NCI-H774 (cell line): Measurements from ENCODE around the gene GALNT17.

Source experiments
- DNase-seq: peaks from one replicate; lab custom pipeline; 2025; lab: John Stamatoyannopoulos, UW

GALNT17 gene

GRCh38 chr7:71459132-71459531, 327.2 kb downstream of the GALNT17 start:
- no peak for DNase-seq

GRCh38 chr7:71461572-71461971, 329.6 kb downstream of the GALNT17 start:
- no peak for DNase-seq

DNA sequence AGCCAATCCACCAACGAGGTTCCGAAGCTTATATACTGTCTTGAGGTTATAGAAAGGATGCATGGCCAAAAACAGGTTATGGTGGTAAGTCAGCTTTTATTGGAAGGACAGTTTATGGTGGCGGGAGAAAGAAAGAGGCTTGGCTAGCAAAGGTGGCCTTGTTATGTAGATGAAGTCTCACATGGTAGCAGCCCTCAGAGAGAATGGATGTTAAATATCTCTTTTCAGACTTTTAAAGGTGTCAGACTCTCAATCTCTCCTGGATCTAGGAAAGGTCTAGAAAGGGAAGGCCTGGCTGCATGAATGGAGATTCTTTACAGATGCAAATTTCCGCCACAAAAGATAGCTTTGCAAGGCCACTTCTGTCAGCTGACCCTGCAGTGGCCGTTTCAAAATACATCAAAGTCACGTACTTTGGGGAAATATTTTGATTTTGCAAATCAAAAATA, 333.8 kb downstream of the GALNT17 start:
- no peak for DNase-seq

GRCh38 chr7:71466448-71467145, 334.7 kb downstream of the GALNT17 start:
- DNase-seq: no peak

- no peak for DNase-seq
Measured at GRCh38 chr7:71470326-71470725, 338.4 kb downstream of the GALNT17 start.

DNA sequence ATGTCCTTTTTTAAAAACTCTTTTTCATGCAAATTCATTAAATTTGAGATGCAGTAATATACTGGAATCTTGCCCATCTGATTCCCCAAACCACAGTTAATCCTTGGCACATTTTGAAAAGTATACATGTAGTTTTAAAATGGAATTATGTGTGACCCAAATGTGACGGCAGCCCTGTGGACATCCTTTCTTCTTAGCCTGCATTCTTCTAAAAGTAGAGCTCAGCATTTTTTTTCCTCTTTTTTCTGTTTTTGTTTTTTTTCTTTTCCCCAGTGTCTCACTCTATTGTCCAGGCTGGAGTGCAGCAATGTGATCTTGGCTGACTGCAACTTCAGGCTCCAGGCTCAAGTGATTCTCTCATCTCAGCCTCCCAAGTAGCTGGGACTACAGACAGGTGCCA, 338.9 kb downstream of the GALNT17 start:
- DNase-seq: no peak

DNA sequence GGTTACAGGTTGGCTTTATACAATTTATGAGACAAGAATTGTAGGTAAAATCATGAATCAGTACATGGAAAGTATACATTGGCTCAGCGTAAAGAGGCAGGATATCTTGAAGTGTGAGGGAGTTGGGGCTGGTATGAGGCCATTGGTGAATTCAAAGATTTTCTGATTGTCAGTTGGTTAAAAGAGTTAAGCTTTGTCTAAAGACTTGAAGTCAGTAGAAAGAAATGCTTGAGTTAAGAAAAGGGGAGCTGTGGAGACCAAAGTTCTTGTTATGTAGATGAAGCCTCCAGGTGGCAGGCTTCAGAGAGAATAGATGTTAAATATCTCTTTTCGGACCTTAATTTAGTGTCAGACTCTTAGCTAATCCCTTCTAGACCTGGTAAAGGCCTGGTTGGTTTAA, 341.0 kb downstream of the GALNT17 start:
- no peak for DNase-seq

DNA sequence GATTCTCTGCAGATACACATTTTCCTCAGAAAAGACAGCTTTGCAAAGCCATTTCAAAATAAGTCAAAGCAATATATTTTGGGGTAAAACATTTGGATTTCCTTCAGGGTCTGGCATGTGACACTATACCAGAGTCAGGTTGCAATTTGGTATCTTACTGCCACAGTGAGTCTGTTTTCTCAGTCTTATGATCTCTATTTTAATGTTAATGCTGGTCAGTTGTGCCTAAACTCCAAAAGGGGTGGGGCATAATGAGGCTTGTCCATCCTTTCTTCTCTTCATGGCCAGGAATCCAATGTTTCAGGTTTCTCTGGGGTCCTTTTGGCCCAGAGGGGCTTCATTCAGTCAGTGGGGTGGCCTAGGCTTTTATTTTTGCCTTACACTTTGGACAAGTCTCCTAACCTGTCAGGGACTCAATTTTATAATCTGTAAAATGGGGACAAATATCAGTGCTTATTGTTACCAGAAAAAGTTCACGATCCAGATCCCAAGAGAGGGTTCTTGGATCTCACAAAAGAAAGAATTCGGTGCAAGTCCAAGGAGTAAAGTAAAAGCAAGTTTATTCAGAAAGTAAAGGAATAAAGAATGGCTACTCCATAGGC, 341.5 kb downstream of the GALNT17 start:
- DNase-seq: no peak

GRCh38 chr7:71477441-71477840, 345.5 kb downstream of the GALNT17 start:
- DNase-seq: no peak

GRCh38 chr7:71479231-71479630, 347.3 kb downstream of the GALNT17 start:
- no peak for DNase-seq

DNA sequence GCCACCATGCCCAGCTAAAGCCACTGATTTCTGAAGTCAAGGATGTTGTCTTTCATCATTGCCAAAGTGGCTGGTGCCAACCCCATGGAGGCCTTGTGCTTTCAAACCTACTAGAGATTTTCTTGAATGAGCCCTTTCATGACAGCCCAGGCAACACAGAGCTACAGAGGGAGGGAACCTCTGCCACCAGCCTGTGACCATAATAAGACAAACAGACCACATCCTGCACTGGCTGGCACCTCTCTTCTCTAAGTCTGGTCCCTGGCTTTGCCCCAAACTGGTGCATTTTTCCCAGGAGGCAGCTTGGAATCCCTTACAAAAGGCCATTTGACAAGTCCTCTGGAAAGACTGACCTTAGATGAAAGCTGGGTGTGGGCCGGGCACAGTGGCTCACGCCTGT, 348.8 kb downstream of the GALNT17 start:
- no peak for DNase-seq

DNA sequence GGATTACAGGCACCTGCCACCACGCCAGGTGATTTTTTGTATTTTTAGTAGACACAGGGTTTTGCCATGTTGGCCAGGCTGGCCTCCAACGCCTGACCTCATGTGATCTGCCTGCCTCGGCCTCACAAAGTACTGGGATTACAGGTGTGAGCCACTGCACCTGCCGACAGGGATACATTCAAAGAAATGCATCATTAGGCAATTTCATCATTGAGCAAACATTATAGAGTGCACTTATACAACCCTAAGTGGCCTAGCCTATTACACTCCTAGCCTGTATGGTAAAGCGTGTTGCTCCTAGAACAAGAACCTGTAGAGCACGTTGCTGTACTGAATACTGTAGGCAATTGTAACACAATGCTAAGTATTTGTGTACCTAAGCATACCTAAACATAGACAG, 350.3 kb downstream of the GALNT17 start:
- peak; percentile 96 for DNase-seq

DNA sequence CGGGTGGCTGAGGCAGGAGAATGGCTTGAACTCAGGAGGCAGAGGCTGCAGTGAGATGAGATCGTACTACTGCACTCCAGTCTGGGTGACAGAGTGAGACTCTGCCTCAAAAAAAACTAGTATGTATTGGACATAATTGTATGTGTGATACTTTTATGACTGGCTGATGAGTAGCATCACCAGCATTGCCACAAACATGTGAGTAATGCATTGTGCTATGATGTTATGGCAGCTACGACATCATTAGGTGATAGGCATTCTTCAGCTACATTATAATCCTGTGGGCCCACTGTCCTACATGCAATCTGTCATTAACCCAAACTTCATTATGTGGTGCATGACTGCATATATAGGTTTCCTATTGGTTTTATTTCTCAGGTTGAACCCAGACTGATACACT, 352.4 kb downstream of the GALNT17 start:
- no peak for DNase-seq

GRCh38 chr7:71485586-71485985, 353.6 kb downstream of the GALNT17 start:
- DNase-seq: no peak

GRCh38 chr7:71486414-71486813, 354.5 kb downstream of the GALNT17 start:
- no peak for DNase-seq

DNA sequence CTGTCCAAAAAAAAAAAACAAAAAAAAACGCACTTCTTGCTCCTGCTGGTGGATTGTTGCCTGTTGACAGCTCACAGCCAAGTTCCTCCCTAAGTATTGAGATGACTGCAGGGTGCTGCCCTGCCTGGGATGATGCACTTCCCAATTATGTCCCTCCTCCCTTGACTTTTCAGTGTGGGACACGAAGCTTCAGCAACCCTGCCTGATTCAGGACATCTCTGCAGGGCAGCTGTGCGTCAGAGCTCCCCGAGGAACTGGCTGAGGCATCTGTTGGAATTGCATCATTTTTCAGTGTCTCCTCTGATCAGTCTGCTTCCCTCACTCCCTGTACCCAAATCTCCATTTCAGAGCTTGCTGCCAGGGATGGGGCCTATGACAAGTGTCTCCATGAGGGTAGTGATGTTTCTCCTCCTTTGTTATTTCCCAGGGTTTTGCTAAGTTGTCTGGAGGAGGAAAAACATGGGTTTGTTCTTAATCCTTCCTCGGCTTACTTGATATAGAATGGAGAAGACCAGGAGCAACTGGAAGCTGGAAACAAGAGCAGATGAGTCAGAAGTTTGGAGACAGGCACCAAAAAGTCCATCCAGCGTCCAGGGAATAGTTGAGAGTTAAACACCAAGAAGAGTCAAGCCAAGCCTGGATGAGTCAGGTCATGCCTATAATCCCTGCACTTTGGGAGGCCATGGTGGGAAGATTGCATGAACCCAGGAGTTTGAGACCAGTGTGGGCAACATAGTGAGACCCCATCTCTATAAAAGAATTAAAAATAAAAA, 355.1 kb downstream of the GALNT17 start:
- no peak for DNase-seq

DNA sequence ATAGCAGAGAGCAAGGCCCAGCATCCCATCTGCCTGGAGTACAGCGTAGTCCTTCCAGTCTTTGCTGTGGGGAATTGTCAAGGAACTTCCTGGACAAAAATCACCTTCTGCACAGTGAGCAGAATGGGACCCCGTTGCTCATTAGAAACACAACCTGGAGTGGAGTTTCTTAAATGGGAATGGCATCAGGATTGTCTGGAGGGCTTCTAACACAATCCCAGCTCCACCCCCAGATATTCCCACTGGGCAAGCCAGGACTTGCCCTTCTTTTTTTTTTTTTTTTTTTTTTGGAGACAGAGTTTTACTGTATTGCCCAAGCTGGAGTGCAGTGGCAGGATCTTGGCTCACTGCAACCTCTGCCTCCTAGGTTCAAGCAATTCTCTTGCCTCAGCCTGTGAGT, 356.4 kb downstream of the GALNT17 start:
- DNase-seq: no peak

- no peak for DNase-seq
Measured at GRCh38 chr7:71491336-71491735, 359.4 kb downstream of the GALNT17 start.

GRCh38 chr7:71495828-71496227, 363.9 kb downstream of the GALNT17 start:
- no peak for DNase-seq

DNA sequence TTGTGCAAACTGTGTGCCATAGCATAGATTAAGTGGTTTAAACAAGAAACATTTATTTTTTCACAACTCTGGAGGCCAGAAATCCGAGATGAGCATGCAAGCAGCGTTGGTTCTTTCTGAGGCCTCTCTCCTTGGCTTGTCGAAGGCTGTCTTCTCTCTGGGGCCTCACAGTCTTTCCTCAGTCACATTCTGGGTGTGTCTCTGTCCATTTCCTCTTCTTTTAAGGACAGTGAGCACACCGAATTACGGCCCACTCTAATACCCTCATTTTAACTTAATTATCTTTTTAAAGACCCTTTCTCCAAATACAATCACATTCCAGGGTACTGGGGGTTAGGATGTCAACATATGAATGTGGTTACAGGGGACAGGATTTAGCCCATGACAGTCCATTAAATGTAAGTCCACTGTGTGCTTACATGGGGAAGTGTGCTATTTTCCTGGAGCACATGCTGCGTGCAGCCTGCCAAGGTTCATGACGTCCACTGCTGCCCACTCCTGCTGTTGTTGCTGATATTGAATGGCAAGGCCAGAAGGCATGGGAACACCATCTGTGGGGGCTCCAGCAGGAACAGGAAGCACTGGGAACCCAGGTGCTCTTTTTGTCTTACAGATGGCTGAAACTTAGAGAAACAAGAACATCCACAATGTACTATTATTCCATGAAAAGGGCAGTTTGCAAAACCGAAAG, 365.5 kb downstream of the GALNT17 start:
- no peak for DNase-seq

GRCh38 chr7:71498381-71498780, 366.4 kb downstream of the GALNT17 start:
- DNase-seq: no peak

DNA sequence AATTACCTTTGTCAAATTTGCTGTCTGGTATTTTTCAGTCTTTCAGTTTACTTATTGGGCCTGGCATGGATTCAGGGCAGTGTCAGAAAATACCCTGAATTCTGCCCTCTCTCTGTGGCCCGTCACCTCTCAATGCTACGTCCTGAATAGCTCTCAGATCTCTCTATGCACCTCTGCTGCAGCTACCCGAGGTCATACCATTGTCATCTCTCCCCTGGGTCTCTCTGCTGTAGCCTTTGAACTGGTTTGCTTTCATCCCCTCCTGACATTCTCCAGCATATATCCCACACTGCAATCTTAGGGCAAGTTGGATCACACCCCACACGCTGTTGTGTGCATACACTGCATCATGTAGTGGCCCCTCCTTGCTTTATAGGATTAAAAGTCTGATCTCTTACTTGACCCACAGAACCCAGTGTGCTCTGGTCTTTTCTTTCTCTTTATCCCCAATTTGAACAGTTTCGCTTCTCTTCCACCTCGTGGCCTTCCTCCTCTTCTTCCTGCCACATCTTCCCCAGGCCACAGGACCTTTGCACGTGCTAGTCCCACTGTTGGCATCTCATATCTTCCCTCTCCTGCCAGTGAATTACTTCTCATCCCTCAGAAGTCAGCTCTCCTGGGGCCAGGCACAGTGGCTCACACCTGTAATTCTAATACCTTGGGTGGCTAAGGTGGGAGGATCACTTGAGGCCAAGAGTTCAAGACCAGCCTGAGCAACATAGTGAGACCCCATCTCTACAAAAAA, 372.9 kb downstream of the GALNT17 start:
- DNase-seq: no peak
